Measurements from ENCODE around the gene SFXN3. TPM values are rescaled to one million over a fixed set of nuclear protein-coding genes. Genes with fewer than 3 reads are reported as not detected.

Gene SFXN3
- total RNA-seq, 1 donor from 2014 or later = 0.09 TPM

DNA sequence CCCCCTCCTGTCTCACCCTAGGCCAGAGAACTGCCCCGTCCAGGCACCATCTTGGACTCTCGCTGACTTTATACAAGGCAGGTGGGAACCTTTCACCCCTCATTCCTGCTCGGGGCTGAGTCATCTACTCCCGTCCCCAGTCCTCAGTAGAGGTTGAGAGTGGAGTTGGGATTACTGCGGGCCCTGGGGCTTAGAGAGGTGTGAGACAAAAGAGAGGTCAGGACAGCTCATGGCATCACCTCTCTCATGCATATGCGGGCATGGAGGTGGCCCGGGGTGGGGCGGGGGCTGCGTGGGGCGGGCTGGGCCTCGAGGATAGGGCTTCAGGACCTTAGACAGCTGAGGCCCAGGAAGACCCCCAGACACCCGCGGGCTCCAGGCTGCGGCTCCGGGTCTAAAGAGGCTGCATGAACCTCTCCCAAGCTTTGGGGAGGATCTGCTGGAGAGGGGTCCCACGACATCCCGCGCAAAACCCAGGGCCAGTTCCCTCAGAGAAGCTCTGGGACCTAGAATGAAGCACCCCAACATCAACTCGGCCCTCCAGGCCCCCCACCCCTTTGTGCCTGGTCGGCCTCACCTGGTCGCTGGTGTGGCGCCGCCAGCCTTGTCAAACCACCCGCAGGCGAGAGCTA, 422 bp upstream of the SFXN3 start:
- Mint-ChIP-seq H3K4me3 (peak overlapping the region; percentile 86), H3K36me3 (no peaks in the 10 kb centered on the region), H3K27ac (no peak overlapping the region), H3K27me3 (ENCODE audit: insufficient read depth, low read depth) (peaks cover 22% of the 10 kb centered on the region), H3K9me3 (no peaks in the 10 kb centered on the region), H3K4me1 (peaks cover 51% of the 10 kb centered on the region)
- no peak overlapping the region for H3K27ac ChIP-seq
- peaks cover 13% of the 10 kb centered on the region for H3F3A ChIP-seq (ENCODE audit: low read depth)
- peak overlapping the region; percentile 81 for H3K4me2 ChIP-seq
- H3K4me1 ChIP-seq = peaks cover 47% of the 10 kb centered on the region
- H3K36me3 ChIP-seq = no peaks in the 10 kb centered on the region
- no peak overlapping the region for H3K9ac ChIP-seq
- H4K20me1 ChIP-seq (ENCODE audit: low read depth) = peaks cover 22% of the 10 kb centered on the region
- TF ChIP-seq EZH2phosphoT487 (IDR thresholded peaks at IDR 0.05) (no peak), EZH2 (IDR thresholded peaks at IDR 0.05) (no peak)
- TF ChIP-seq, protein P1, sequence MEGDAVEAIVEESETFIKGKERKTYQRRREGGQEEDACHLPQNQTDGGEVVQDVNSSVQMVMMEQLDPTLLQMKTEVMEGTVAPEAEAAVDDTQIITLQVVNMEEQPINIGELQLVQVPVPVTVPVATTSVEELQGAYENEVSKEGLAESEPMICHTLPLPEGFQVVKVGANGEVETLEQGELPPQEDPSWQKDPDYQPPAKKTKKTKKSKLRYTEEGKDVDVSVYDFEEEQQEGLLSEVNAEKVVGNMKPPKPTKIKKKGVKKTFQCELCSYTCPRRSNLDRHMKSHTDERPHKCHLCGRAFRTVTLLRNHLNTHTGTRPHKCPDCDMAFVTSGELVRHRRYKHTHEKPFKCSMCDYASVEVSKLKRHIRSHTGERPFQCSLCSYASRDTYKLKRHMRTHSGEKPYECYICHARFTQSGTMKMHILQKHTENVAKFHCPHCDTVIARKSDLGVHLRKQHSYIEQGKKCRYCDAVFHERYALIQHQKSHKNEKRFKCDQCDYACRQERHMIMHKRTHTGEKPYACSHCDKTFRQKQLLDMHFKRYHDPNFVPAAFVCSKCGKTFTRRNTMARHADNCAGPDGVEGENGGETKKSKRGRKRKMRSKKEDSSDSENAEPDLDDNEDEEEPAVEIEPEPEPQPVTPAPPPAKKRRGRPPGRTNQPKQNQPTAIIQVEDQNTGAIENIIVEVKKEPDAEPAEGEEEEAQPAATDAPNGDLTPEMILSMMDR (IDR thresholded peaks at IDR 0.05) = no peak
- H3K4me3 ChIP-seq = peak overlapping the region; percentile 40
- H2AFZ ChIP-seq (replicated peaks) = no peak overlapping the region
- no peaks in the 10 kb centered on the region for H3K9me3 ChIP-seq (ENCODE audit: low read depth)
- no peaks in the 10 kb centered on the region for H3K79me2 ChIP-seq (ENCODE audit: low read depth)
- DNase-seq (ENCODE audit: low spot score) = peak; percentile 60
- H3K27me3 ChIP-seq = peaks cover 70% of the 10 kb centered on the region

DNA sequence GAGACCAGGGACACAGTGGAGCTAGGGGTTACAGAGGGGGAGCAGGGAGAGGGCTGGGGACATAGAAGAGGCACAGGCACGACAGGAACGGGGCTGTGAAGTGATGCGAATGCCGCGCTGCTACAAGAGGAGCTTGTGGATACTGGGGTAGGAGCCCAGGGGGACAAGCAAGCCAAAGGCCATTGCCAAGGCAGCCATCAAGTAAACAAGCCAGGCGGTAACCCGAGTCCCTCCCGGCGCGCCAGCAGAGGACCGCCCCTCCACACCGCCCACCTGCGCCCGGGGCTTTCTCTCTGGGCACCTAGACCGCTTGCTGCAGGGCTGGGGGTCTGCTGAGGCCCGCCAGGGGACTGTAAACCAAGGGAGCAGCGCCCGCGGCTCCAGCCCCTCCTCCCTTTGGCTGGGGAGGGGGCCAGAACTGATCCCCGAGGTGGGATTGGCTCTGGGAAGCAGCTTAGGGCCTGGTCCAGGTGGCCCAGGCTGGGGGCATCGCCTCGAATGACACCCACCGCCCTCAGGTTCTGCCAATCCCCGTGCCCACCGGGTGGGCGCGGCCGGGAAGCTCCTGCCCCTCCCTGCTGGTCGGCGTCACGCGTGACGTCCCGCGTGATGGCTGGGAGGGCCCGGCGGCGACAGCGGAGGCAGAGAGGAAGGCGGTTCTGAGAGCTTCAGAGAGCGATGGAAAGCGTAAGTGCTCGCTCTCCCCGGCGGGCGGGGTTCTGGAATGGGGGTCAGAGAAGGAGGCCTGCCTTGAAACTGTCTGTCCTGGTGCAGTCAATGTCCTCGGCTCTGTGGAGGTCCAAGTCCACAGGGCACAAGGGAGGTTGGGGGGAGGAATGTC, 982 bp downstream of the SFXN3 start:
- Mint-ChIP-seq H3K36me3 (no peaks in the 10 kb centered on the region), H3K9me3 (no peaks in the 10 kb centered on the region), H3K4me3 (peak overlapping the region; percentile 86), H3K4me1 (peaks cover 47% of the 10 kb centered on the region), H3K27ac (peak overlapping the region; percentile 62), H3K27me3 (ENCODE audit: insufficient read depth, low read depth) (peaks cover 18% of the 10 kb centered on the region)
- peak; percentile 53 for DNase-seq (ENCODE audit: low spot score)
- Histone ChIP-seq H3K36me3 (no peaks in the 10 kb centered on the region), H3K9ac (no peak overlapping the region), H3K79me2 (ENCODE audit: low read depth) (no peaks in the 10 kb centered on the region), H3K4me3 (peak overlapping the region; percentile 40), H3K4me1 (peaks cover 43% of the 10 kb centered on the region), H2AFZ (replicated peaks) (no peak overlapping the region), H4K20me1 (ENCODE audit: low read depth) (peaks cover 22% of the 10 kb centered on the region), H3K27ac (no peak overlapping the region), H3K27me3 (peaks cover 84% of the 10 kb centered on the region), H3K4me2 (peak overlapping the region; percentile 81), H3K9me3 (ENCODE audit: low read depth) (no peaks in the 10 kb centered on the region), H3F3A (ENCODE audit: low read depth) (peaks cover 13% of the 10 kb centered on the region)
- TF ChIP-seq EZH2 (IDR thresholded peaks at IDR 0.05) = peak; percentile 59
- TF ChIP-seq, protein P1 (IDR thresholded peaks at IDR 0.05) = no peak

DNA sequence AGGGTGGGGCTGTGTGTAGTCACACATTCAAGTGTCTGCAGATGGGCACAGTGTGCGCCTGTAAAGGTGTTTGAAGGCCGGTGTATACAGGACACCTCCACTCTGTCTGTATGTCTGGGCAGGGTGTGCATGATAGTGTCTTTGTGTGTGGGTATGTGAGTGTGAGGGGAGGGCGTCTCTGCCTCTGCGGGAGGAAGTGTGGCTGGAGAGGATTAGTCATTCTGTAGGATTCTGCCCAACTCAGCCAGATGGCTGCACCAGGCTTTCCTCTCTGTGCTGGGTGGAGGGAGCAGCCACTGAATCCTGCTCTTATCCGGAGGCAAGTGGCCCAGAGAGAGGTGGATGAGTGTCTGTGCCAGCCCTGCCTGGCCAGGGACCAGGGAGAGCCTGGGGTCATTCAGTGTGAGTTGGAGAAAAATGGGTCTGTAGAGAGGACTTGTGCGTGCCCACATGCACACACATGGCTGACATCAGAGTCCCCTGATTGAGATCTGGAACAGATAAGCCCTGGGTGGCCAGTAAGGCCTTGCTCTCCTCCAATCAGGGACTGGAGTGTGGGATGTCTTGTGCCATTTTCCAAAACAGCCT, 1.7 kb downstream of the SFXN3 start:
- Histone ChIP-seq H3K9me3 (ENCODE audit: low read depth) (no peaks in the 10 kb centered on the region), H2AFZ (replicated peaks) (no peak overlapping the region), H3K79me2 (ENCODE audit: low read depth) (no peaks in the 10 kb centered on the region), H3K4me3 (peak overlapping the region; percentile 40), H3F3A (ENCODE audit: low read depth) (peaks cover 13% of the 10 kb centered on the region), H3K4me1 (peaks cover 40% of the 10 kb centered on the region), H3K27ac (no peak overlapping the region), H3K27me3 (peaks cover 92% of the 10 kb centered on the region), H4K20me1 (ENCODE audit: low read depth) (peaks cover 22% of the 10 kb centered on the region), H3K9ac (no peak overlapping the region), H3K36me3 (no peaks in the 10 kb centered on the region), H3K4me2 (peak overlapping the region; percentile 81)
- Mint-ChIP-seq H3K27ac (peak overlapping the region; percentile 9), H3K27me3 (ENCODE audit: insufficient read depth, low read depth) (peaks cover 23% of the 10 kb centered on the region), H3K36me3 (no peaks in the 10 kb centered on the region), H3K9me3 (no peaks in the 10 kb centered on the region), H3K4me1 (peaks cover 41% of the 10 kb centered on the region), H3K4me3 (peak overlapping the region; percentile 73)
- DNase-seq (ENCODE audit: low spot score) = peak; percentile 61
- TF ChIP-seq, protein P1 (IDR thresholded peaks at IDR 0.05) = no peak
- no peak for TF ChIP-seq EZH2 (IDR thresholded peaks at IDR 0.05)
- no peak for TF ChIP-seq EZH2phosphoT487 (IDR thresholded peaks at IDR 0.05)
